Body of pancreas (tissue), 4 donors: ENCODE results near the gene QRFP.

Experiments
- CTCF ChIP-seq, 7 experiments: fragments of 450-650 bp in 4 of 7; fragments of 200-600 bp in 3 of 7; sonication (generic) in 3 of 7; IDR thresholded peaks; one replicate each; pipeline ENCODE4 v1.5.1; 2016 to 2019; ENCODE audit warnings: antibody characterized with exemption in 7 of 7
- POLR2A ChIP-seq, 3 donors: fragments of 450-650 bp; IDR thresholded peaks; one replicate each; pipeline ENCODE4 v1.6.1; 2016; ENCODE audit warnings: antibody characterized with exemption in 3 of 3, mild to moderate bottlenecking in 2 of 3

- no peak for TF ChIP-seq CTCF (IDR thresholded peaks at IDR 0.05)
- TF ChIP-seq POLR2A (IDR thresholded peaks at IDR 0.05): no peak
Measured at GRCh38 chr9:130918101-130918825, 21.7 kb upstream of the QRFP start.
